Urinary bladder (tissue), 4 donors: ENCODE results near the gene SNIP1. TPM values are rescaled to one million over a fixed set of nuclear protein-coding genes. Genes with fewer than 3 reads are reported as not detected.
A peak's percentile ranks its signal among the peaks of the same experiment; 100 is the strongest.
"Not testable (repeated sequence)": the region's sequence is repeated elsewhere in the genome, so short reads cannot be mapped to it uniquely, and the experiment has no call there.

Experiments
- DNase-seq: peaks from one replicate; pipeline ENCODE4 v3.0.0-alpha.2; 2015; ENCODE audit errors: extremely low spot score
- H3K27ac ChIP-seq: one replicate; pipeline ENCODE4 v1.5.1; 2013; ENCODE audit warnings: low read depth, mild to moderate bottlenecking, moderate library complexity
- H3K36me3 ChIP-seq: one replicate; pipeline ENCODE4 v1.6.1; 2013; ENCODE audit warnings: mild to moderate bottlenecking, moderate library complexity; ENCODE audit not compliant: insufficient read depth
- H3K4me1 ChIP-seq: one replicate; pipeline ENCODE4 v1.6.1; 2013; ENCODE audit warnings: mild to moderate bottlenecking, moderate library complexity; ENCODE audit not compliant: insufficient read depth
- H3K4me3 ChIP-seq: one replicate; pipeline ENCODE4 v1.5.1; 2013; ENCODE audit warnings: low read depth, low read length
- WGBS: extraction: QIAGEN DNeasy Blood & Tissue Kit; methylation state at CpG from one replicate; pipeline ENCODE4 v1.1.7; 2013; 5-methylcytosine and 5-hydroxymethylcytosine counted together
- polyA plus RNA-seq: library from polyadenylated mRNA; stranded (reverse); fragments of 200-250 nt; gene quantifications from one replicate; pipeline ENCODE4 v1.2.3, GENCODE V29; 2013
- total RNA-seq: library from RNA; depleted of rRNA; stranded (reverse); fragments of >200 nt; gene quantifications from one replicate; pipeline ENCODE4 v1.2.3, GENCODE V29; 2014
- donor health status: healthy with polysubstance abuse.
- donor health status: healthy.

SNIP1 gene
- total and polyA plus RNA-seq, 2 donors: 7.8 to 11.6 TPM

GRCh38 chr1:37514350-37515184 lies 39.5 kb downstream of the SNIP1 start, which contains the start of gene MEAF6:
Gene MEAF6 (minus strand): TSS chr1:37514766. CDS start chr1:37514746, 20 bp downstream.
- under 1% methylated on average over 100 of the region's 100 CpGs for WGBS
- Histone ChIP-seq H3K4me3 (peak within 1 kb of the TSS; percentile 97), H3K27ac (peak within 1 kb of the TSS; percentile 95), H3K4me1 (no peaks in the 10 kb centered on the region), H3K36me3 (peaks cover 2% of the 10 kb centered on the region)
- DNase-seq: peak; percentile 37

GRCh38 chr1:37513795-37514349 lies 40.2 kb downstream of the SNIP1 start:
- Histone ChIP-seq H3K4me1 (no peaks in the 10 kb centered on the region), H3K27ac (no peak overlapping the region), H3K36me3 (peaks cover 2% of the 10 kb centered on the region), H3K4me3 (peak overlapping the region; percentile 97)
- WGBS: 2% methylated on average over 26 of the region's 26 CpGs
- no peak for DNase-seq

- no peaks in the 10 kb centered on the region for H3K4me1 ChIP-seq
- H3K27ac ChIP-seq: no peak overlapping the region
- peaks cover 2% of the 10 kb centered on the region for H3K36me3 ChIP-seq
- H3K4me3 ChIP-seq: no peak overlapping the region
- no peak for DNase-seq
- 85% methylated on average over 4 of the region's 4 CpGs for WGBS
These were observed 44.9 kb downstream of the SNIP1 start for GRCh38 chr1:37509181-37509580.

GRCh38 chr1:37506740-37507139 lies 47.4 kb downstream of the SNIP1 start:
- Histone ChIP-seq H3K4me3 (no peak overlapping the region), H3K27ac (no peak overlapping the region), H3K4me1 (no peaks in the 10 kb centered on the region), H3K36me3 (peaks cover 2% of the 10 kb centered on the region)
- 94% methylated on average over 2 of the region's 2 CpGs for WGBS
- DNase-seq: no peak

DNA sequence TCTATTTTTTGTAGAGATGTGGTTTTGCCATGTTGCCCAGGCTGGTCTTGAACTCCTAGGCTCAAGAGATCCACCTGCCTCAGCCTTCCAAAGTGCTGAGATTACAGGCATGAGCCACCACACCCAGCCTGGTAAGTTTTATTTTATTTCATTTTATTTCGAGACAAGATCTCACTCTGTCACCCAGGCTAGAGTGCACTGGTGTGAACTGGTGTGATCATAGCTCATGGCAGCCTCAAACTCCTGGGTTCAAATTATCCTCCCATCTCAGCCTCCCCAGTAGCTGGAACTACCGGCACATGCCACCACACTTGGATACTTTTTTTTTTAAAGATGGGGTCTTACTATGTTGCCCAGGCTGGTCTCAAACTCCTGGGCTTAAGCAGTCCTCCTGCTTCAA lies 51.3 kb downstream of the SNIP1 start:
- H3K4me1 ChIP-seq, H3K4me3 ChIP-seq, DNase-seq, H3K27ac ChIP-seq, H3K36me3 ChIP-seq: not testable (repeated sequence)
- 97% methylated on average over 2 of the region's 2 CpGs for WGBS

DNA sequence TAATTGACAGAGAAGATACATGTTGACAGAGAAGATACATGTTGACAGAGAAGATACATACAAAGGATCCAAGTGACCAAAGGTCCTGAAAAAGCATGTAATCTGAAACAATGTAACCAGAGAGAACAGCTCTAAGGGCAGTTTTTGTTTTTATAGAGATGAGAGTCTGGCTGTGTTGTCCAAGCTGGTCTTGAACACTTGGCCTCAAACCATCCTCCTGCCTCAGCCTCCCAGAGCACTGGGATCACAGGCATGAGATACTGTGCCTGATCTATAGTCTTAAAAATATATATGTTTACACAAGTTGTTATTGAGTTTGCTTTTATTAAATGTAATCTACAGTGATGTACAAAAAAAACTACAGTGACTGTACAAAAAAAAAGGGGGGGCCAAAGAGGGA lies 52.0 kb downstream of the SNIP1 start:
- Histone ChIP-seq H3K4me3 (no peak overlapping the region), H3K36me3 (peaks cover 2% of the 10 kb centered on the region), H3K4me1 (no peaks in the 10 kb centered on the region), H3K27ac (no peak overlapping the region)
- DNase-seq: no peak

DNA sequence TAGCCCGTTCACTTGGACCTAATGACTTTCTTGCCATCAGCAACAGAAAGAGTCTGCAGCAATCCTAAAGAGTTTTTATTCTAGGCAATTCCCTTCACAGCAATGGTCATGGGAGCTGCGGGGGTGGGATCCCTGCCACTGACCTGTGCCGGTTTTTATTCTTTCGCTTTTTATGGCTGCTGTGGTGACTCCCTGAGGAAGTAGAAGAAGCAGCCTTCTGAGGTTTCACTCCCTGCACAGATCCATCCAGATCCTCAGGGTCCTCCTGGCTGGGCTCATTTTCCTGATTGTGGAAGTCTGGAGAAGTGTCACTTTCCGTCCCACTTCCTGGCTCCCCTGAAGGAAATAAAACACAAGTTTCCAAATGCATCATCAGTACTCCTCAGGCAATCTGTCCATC lies 52.4 kb downstream of the SNIP1 start:
- no peak overlapping the region for H3K27ac ChIP-seq
- H3K4me3 ChIP-seq: no peak overlapping the region
- 80% methylated on average over 5 of the region's 5 CpGs for WGBS
- DNase-seq: no peak
- no peaks in the 10 kb centered on the region for H3K4me1 ChIP-seq
- peaks cover 2% of the 10 kb centered on the region for H3K36me3 ChIP-seq

DNA sequence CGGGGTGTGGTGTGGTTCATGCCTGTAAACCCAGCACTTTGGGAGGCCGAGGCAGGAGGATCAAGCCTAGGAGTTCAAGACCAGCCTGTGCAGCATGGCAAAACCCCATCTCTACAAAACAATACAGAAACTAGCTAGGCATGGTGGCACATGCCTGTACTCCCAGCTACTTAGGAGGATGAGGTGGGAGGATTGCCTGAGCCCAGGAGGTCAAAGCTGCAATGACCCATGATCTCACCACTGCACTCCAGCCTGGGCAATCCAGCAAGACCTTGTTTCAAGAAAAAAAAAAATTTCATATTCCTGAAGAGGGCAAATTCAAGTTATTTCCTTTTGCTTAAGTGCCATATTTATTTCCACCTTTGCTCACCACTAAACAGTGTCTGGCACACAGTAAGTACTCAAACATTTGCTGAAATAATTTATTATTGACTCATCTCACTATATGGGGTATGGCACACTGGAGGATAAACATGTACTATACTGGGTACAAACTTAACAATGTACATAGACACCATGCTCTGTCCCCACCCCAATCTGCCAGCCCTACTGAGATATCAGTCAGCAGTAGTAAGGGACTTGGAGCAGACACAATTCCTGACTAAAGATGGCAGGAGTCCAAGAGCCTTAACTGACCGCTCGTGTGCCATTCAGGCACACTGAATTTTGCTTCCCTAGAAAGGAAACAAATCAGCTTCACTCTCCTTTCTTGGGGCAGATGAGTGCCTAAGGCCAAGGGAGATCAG lies 55.0 kb downstream of the SNIP1 start:
- 58% methylated on average over 4 of the region's 4 CpGs for WGBS
- H3K36me3 ChIP-seq: peaks cover 2% of the 10 kb centered on the region
- H3K4me3 ChIP-seq: no peak overlapping the region
- DNase-seq: no peak
- H3K4me1 ChIP-seq: no peaks in the 10 kb centered on the region
- no peak overlapping the region for H3K27ac ChIP-seq

DNA sequence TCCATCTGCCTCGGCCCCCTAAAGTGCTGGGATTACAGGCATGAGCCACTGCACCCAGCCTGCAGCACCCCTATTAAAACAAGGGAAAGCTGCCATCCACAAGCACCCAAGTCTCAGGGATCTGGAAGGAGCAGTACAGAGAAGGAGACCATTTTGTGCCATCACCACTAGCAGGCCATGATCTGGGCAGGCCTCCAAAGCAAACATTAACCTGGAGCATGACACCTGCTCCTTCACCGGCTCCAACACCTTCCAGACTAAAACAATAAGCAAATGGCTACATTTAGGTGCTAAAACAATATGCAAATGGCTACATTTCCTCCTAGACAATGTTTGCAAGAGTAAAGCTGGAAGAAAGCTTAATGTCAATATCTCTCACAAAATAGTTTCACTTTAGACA lies 56.3 kb downstream of the SNIP1 start:
- Histone ChIP-seq H3K4me3 (no peak overlapping the region), H3K4me1 (no peaks in the 10 kb centered on the region), H3K36me3 (peaks cover 2% of the 10 kb centered on the region), H3K27ac (no peak overlapping the region)
- no peak for DNase-seq
- 90% methylated on average over 2 of the region's 2 CpGs for WGBS

DNA sequence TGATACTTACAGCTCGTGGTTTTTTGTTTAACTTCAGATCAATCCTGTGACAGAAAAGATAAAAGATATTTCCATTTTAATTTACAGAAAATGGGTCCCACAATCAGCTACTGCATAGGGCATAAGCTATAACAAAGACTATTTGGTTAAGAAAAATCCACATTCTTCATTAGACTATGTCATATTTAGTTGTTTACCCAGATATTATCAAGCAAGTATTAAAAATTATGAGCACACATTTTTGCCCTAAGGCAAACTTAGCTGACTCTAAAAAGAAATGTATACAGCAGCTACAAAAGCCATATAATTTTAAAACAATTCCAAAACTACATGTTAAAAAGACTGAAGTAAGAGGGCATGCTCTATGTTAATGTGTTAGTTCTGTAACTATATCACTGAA lies 58.2 kb downstream of the SNIP1 start:
- 54% methylated on average over 1 of the region's 1 CpG for WGBS
- no peak for DNase-seq
- Histone ChIP-seq H3K27ac (no peak overlapping the region), H3K4me3 (no peak overlapping the region), H3K4me1 (no peaks in the 10 kb centered on the region), H3K36me3 (peaks cover 4% of the 10 kb centered on the region)

- no peak overlapping the region for H3K27ac ChIP-seq
- no peaks in the 10 kb centered on the region for H3K4me1 ChIP-seq
- no peak overlapping the region for H3K4me3 ChIP-seq
- peaks cover 4% of the 10 kb centered on the region for H3K36me3 ChIP-seq
- no peak for DNase-seq
- WGBS: 89% methylated on average over 2 of the region's 2 CpGs
These were observed 60.6 kb downstream of the SNIP1 start for GRCh38 chr1:37493336-37494098.

DNA sequence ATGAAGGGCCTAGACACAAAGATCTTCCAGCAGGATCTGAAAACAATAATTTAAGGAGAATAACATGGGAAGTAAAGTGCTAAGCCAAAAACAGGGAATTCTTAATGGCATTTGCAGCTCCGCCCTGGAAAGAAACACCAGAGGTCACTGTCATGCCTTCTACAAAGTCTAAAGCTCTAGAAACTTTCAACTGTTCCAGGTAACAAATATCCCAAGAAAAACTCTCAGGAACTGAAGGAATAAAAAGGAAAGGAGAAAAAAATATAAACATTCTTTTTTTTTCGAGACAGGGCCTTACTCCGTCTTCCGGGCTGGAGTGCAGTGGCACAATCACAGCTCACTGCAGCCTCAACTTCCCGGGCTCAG lies 66.5 kb downstream of the SNIP1 start:
- Histone ChIP-seq H3K4me3 (no peak overlapping the region), H3K4me1 (no peaks in the 10 kb centered on the region), H3K27ac (no peak overlapping the region), H3K36me3 (peaks cover 4% of the 10 kb centered on the region)
- DNase-seq: no peak
- WGBS: 91% methylated on average over 5 of the region's 5 CpGs
